Lower leg skin (tissue), 3 donors: Measurements from ENCODE around the gene ZRSR2.

Source experiments
- POLR2A ChIP-seq, 2 donors: fragments of 450-650 bp; IDR thresholded peaks; one replicate each; pipeline ENCODE4 v1.6.1; 2016 to 2017; ENCODE audit warnings: antibody characterized with exemption in 2 of 2, mild to moderate bottlenecking in 1 of 2, moderate library complexity in 1 of 2
- TF ChIP-seq, protein P1 (sequence below), 3 donors: fragments of 450-650 bp; IDR thresholded peaks; one replicate each; pipeline ENCODE4 v1.5.1; 2016; ENCODE audit warnings: antibody characterized with exemption in 3 of 3, mild to moderate bottlenecking in 3 of 3, moderate library complexity in 2 of 3

DNA sequence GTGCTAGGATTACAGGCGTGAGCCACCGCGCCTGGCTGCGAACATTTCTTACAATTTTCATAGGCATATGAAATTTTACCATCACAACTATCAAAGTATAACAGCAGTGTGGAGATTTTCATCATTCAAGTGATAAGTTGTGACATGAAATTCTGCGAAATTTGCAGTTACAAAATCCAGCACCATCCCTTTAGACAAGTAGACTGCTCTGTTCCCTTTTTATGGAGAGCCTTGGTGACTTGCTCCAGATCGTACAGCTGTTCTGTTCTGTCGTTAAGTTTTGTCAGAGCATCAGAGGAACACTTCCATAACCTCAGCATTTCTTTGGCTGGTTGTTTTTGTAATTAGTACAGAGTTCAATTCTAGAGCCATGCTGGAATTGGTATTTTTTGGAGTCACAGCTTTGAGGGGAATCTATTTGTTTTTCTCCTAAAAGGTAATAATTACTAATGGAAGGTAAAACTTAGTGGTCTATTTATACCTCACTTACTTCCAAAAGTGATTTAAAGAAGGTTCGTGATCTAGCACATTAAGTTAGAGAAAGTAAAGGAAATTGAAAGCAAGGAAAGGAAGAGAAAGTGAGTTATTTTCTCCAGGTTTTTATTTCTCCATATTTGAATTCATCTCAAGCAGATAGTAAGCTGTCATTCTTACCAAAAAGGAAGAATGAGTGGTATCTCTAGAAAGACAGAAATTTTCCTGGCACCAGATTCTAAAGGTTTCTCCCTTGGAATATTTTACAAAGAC is 22.1 kb downstream of the ZRSR2 start:
- TF ChIP-seq, protein P1, sequence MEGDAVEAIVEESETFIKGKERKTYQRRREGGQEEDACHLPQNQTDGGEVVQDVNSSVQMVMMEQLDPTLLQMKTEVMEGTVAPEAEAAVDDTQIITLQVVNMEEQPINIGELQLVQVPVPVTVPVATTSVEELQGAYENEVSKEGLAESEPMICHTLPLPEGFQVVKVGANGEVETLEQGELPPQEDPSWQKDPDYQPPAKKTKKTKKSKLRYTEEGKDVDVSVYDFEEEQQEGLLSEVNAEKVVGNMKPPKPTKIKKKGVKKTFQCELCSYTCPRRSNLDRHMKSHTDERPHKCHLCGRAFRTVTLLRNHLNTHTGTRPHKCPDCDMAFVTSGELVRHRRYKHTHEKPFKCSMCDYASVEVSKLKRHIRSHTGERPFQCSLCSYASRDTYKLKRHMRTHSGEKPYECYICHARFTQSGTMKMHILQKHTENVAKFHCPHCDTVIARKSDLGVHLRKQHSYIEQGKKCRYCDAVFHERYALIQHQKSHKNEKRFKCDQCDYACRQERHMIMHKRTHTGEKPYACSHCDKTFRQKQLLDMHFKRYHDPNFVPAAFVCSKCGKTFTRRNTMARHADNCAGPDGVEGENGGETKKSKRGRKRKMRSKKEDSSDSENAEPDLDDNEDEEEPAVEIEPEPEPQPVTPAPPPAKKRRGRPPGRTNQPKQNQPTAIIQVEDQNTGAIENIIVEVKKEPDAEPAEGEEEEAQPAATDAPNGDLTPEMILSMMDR (IDR thresholded peaks at IDR 0.05): no peak
- TF ChIP-seq POLR2A (IDR thresholded peaks at IDR 0.05): no peak
